ENCODE data around the gene RHOC.
A peak's percentile ranks its signal among the peaks of the same experiment; 100 is the strongest.

Gene RHOC

DNA sequence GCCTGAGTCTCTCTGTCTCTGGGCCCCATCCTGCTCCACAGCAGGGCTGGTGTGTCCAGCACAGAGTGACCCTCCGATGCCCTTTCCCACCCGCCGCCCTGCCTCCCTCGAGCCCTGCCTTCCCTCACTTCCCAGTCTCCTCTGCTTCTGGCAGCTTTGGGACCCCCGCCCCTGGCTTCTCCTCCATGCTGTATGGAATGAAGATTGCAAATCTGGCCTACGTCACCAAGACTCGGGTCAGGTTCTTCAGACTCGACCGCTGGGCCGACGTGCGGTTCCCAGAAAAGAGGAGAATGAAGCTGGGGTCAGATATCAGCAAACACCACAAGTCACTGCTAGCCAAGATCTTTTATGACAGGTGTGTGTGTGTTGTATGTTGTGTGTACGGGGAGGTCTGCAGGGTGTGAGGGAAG lies 18.1 kb downstream of the RHOC start:
- no peak for TF ChIP-seq EZH2 (IDR thresholded peaks at IDR 0.05; ENCODE audit: borderline replicate concordance, low read depth, low read length, severe bottlenecking)
- no peak overlapping the region for H3K9ac ChIP-seq (ENCODE audit: low read depth, low read length)
- no peaks in the 10 kb centered on the region for H3K9me3 ChIP-seq (ENCODE audit: insufficient read depth, low read length, severe bottlenecking)
- no peak for ATAC-seq (ENCODE audit: insufficient read depth, low read depth)
- peaks cover 33% of the 10 kb centered on the region for H4K20me1 ChIP-seq (ENCODE audit: insufficient read depth, low read length)
- H2AFZ ChIP-seq (ENCODE audit: low read depth, low read length), result no peak overlapping the region
- H3K36me3 ChIP-seq (ENCODE audit: insufficient read depth, low read length), result peaks cover 60% of the 10 kb centered on the region
- DNase-seq, result no peak
- H3K4me1 ChIP-seq (ENCODE audit: insufficient read depth, low read length), result no peaks in the 10 kb centered on the region
- no peak overlapping the region for H3K27ac ChIP-seq (ENCODE audit: low read length)
- no peak overlapping the region for H3K4me3 ChIP-seq (ENCODE audit: low read depth in 1 of 2, low read length in 2 of 2)
- no peak overlapping the region for H3K4me2 ChIP-seq (ENCODE audit: insufficient read depth, low read length)
- peaks cover 40% of the 10 kb centered on the region for H3K79me2 ChIP-seq (ENCODE audit: insufficient read depth, low read length)
- H3K27me3 ChIP-seq (ENCODE audit: insufficient read depth, low read length, poor library complexity), result no peaks in the 10 kb centered on the region

GRCh38 chr1:112687785-112688496 lies 19.0 kb downstream of the RHOC start:
- no peak for TF ChIP-seq CTCF (IDR thresholded peaks at IDR 0.05; ENCODE audit: borderline replicate concordance, extremely low read depth, low read length, poor library complexity, severe bottlenecking)
- Histone ChIP-seq H2AFZ (ENCODE audit: low read depth, low read length) (no peak overlapping the region), H3K4me1 (ENCODE audit: insufficient read depth, low read length) (no peaks in the 10 kb centered on the region), H3K27me3 (ENCODE audit: insufficient read depth, low read length, poor library complexity) (no peaks in the 10 kb centered on the region), H3K27ac (ENCODE audit: low read length) (no peak overlapping the region), H4K20me1 (ENCODE audit: insufficient read depth, low read length) (peaks cover 33% of the 10 kb centered on the region), H3K9ac (ENCODE audit: low read depth, low read length) (no peak overlapping the region), H3K4me3 (ENCODE audit: low read depth in 1 of 2, low read length in 2 of 2) (no peak overlapping the region), H3K36me3 (ENCODE audit: insufficient read depth, low read length) (peaks cover 57% of the 10 kb centered on the region), H3K9me3 (ENCODE audit: insufficient read depth, low read length, severe bottlenecking) (no peaks in the 10 kb centered on the region), H3K79me2 (ENCODE audit: insufficient read depth, low read length) (peaks cover 48% of the 10 kb centered on the region), H3K4me2 (ENCODE audit: insufficient read depth, low read length) (no peak overlapping the region)
- ATAC-seq (ENCODE audit: insufficient read depth, low read depth) (no peak), DNase-seq (no peak)

GRCh38 chr1:112687361-112687760 lies 19.6 kb downstream of the RHOC start:
- Histone ChIP-seq H3K9me3 (ENCODE audit: insufficient read depth, low read length, severe bottlenecking) (no peaks in the 10 kb centered on the region), H3K36me3 (ENCODE audit: insufficient read depth, low read length) (peaks cover 51% of the 10 kb centered on the region), H3K4me3 (ENCODE audit: low read depth in 1 of 2, low read length in 2 of 2) (no peak overlapping the region), H4K20me1 (ENCODE audit: insufficient read depth, low read length) (peaks cover 33% of the 10 kb centered on the region), H3K27me3 (ENCODE audit: insufficient read depth, low read length, poor library complexity) (no peaks in the 10 kb centered on the region), H3K9ac (ENCODE audit: low read depth, low read length) (no peak overlapping the region), H3K4me1 (ENCODE audit: insufficient read depth, low read length) (no peaks in the 10 kb centered on the region), H3K27ac (ENCODE audit: low read length) (no peak overlapping the region), H2AFZ (ENCODE audit: low read depth, low read length) (no peak overlapping the region), H3K79me2 (ENCODE audit: insufficient read depth, low read length) (peaks cover 52% of the 10 kb centered on the region), H3K4me2 (ENCODE audit: insufficient read depth, low read length) (no peak overlapping the region)
- TF ChIP-seq EZH2 (IDR thresholded peaks at IDR 0.05; ENCODE audit: borderline replicate concordance, low read depth, low read length, severe bottlenecking), result no peak
- TF ChIP-seq CTCF (IDR thresholded peaks at IDR 0.05; ENCODE audit: borderline replicate concordance, extremely low read depth, low read length, poor library complexity, severe bottlenecking), result no peak
- DNase-seq, result no peak
- no peak for ATAC-seq (ENCODE audit: insufficient read depth, low read depth)

- DNase-seq, result no peak
- Histone ChIP-seq H3K9me3 (ENCODE audit: insufficient read depth, low read length, severe bottlenecking) (no peaks in the 10 kb centered on the region), H3K9ac (ENCODE audit: low read depth, low read length) (no peak overlapping the region), H2AFZ (ENCODE audit: low read depth, low read length) (no peak overlapping the region), H3K4me3 (ENCODE audit: low read depth in 1 of 2, low read length in 2 of 2) (no peak overlapping the region), H3K27me3 (ENCODE audit: insufficient read depth, low read length, poor library complexity) (no peaks in the 10 kb centered on the region), H4K20me1 (ENCODE audit: insufficient read depth, low read length) (peaks cover 33% of the 10 kb centered on the region), H3K4me2 (ENCODE audit: insufficient read depth, low read length) (no peak overlapping the region), H3K79me2 (ENCODE audit: insufficient read depth, low read length) (peaks cover 56% of the 10 kb centered on the region), H3K36me3 (ENCODE audit: insufficient read depth, low read length) (peaks cover 46% of the 10 kb centered on the region), H3K4me1 (ENCODE audit: insufficient read depth, low read length) (no peaks in the 10 kb centered on the region), H3K27ac (ENCODE audit: low read length) (no peak overlapping the region)
- no peak for TF ChIP-seq CTCF (IDR thresholded peaks at IDR 0.05; ENCODE audit: borderline replicate concordance, extremely low read depth, low read length, poor library complexity, severe bottlenecking)
- TF ChIP-seq EZH2 (IDR thresholded peaks at IDR 0.05; ENCODE audit: borderline replicate concordance, low read depth, low read length, severe bottlenecking), result no peak
- ATAC-seq (ENCODE audit: insufficient read depth, low read depth), result peak; percentile 72; the same call in 2 of the 3 replicates
These were observed 20.1 kb downstream of the RHOC start for GRCh38 chr1:112686835-112687234.

Data from DND-41 (cell line).